Measurements from ENCODE around the gene WNK2. TPM values are rescaled to one million over a fixed set of nuclear protein-coding genes. Genes with fewer than 3 reads are reported as not detected.

WNK2 gene
- total and polyA plus RNA-seq, 2 donors (not counting 3 experiments of a cell fraction or from before 2014, with no cell fraction given): not detected

GRCh38 chr9:93203718-93204469, 20.0 kb downstream of the WNK2 start:
- Histone ChIP-seq H4K20me1 (replicated peaks; ENCODE audit: control insufficient read depth, extremely low read depth, insufficient read depth, low read length) (no peaks in the 10 kb centered on the region), H3K4me2 (ENCODE audit: insufficient read depth, low read length) (no peak overlapping the region), H3K4me3 (replicated peaks in 1 of 3; ENCODE audit: insufficient read depth in 1 of 3, low read depth in 1 of 3, low read length in 3 of 3) (no peak overlapping the region), H3K36me3 (ENCODE audit: control insufficient read depth in 2 of 2, extremely low read depth in 1 of 2, insufficient read depth in 2 of 2, low read length in 2 of 2) (no peaks in the 10 kb centered on the region), H2AFZ (ENCODE audit: low read depth, low read length) (no peak overlapping the region), H3K27me3 (ENCODE audit: control insufficient read depth in 2 of 2, insufficient read depth in 2 of 2, low read length in 2 of 2) (no peaks in the 10 kb centered on the region), H3K79me2 (ENCODE audit: control insufficient read depth, insufficient read depth, low read length) (no peaks in the 10 kb centered on the region), H3K9me3 (replicated peaks; ENCODE audit: control insufficient read depth, insufficient read depth, low read length) (no peaks in the 10 kb centered on the region), H3K9ac (replicated peaks; ENCODE audit: extremely low read depth, insufficient read depth, low read length) (no peak overlapping the region), H3K27ac (ENCODE audit: insufficient read depth, low read depth, low read length) (no peak overlapping the region), H3K4me1 (ENCODE audit: control insufficient read depth, extremely low read depth, insufficient read depth, low read length) (no peaks in the 10 kb centered on the region), H3K9me1 (replicated peaks; ENCODE audit: control insufficient read depth, extremely low read depth, insufficient read depth, low read length) (no peaks in the 10 kb centered on the region)
- TF ChIP-seq EZH2 (IDR thresholded peaks at IDR 0.05; ENCODE audit: borderline replicate concordance, low read depth, low read length, severe bottlenecking): no peak
- TF ChIP-seq MYC (IDR thresholded peaks at IDR 0.05; ENCODE audit: low read depth, low read length): no peak
- no peak for TF ChIP-seq GATA2 (IDR thresholded peaks at IDR 0.05; ENCODE audit: insufficient read depth, insufficient read length, low read depth, low read length)
- TF ChIP-seq POLR2A (IDR thresholded peaks at IDR 0.05; ENCODE audit: low read depth, low read length): no peak
- no peak for TF ChIP-seq POLR2AphosphoS5 (IDR thresholded peaks at IDR 0.05; ENCODE audit: insufficient read depth, low read depth, low read length)
- intact Hi-C loops (cut with micrococcal nuclease): no loop called here
- BruUV-seq (replicated peaks): no TSS peak
- ChIA-PET CTCF (no interaction called here), POLR2A (no interaction called here)
- DNase-seq (ENCODE audit: low read depth, low spot score): no peak
- dilution Hi-C loops (cut with MboI; ENCODE audit: extremely low pct_ligation_motif_present, low sequenced_read_pairs): no loop called here
- FAIRE-seq: no peak

- Histone ChIP-seq H4K20me1 (replicated peaks; ENCODE audit: control insufficient read depth, extremely low read depth, insufficient read depth, low read length) (no peaks in the 10 kb centered on the region), H3K79me2 (ENCODE audit: control insufficient read depth, insufficient read depth, low read length) (no peaks in the 10 kb centered on the region), H3K9ac (replicated peaks; ENCODE audit: extremely low read depth, insufficient read depth, low read length) (no peak overlapping the region), H3K27me3 (ENCODE audit: control insufficient read depth in 2 of 2, insufficient read depth in 2 of 2, low read length in 2 of 2) (no peaks in the 10 kb centered on the region), H2AFZ (ENCODE audit: low read depth, low read length) (no peak overlapping the region), H3K9me3 (replicated peaks; ENCODE audit: control insufficient read depth, insufficient read depth, low read length) (no peaks in the 10 kb centered on the region), H3K9me1 (replicated peaks; ENCODE audit: control insufficient read depth, extremely low read depth, insufficient read depth, low read length) (no peaks in the 10 kb centered on the region), H3K4me2 (ENCODE audit: insufficient read depth, low read length) (no peak overlapping the region), H3K4me1 (ENCODE audit: control insufficient read depth, extremely low read depth, insufficient read depth, low read length) (no peaks in the 10 kb centered on the region), H3K4me3 (replicated peaks in 1 of 3; ENCODE audit: insufficient read depth in 1 of 3, low read depth in 1 of 3, low read length in 3 of 3) (no peak overlapping the region), H3K36me3 (ENCODE audit: control insufficient read depth in 2 of 2, extremely low read depth in 1 of 2, insufficient read depth in 2 of 2, low read length in 2 of 2) (no peaks in the 10 kb centered on the region), H3K27ac (ENCODE audit: insufficient read depth, low read depth, low read length) (no peak overlapping the region)
- BruUV-seq (replicated peaks): no TSS peak
- intact Hi-C loops (cut with micrococcal nuclease) (no loop called here), dilution Hi-C loops (cut with MboI; ENCODE audit: extremely low pct_ligation_motif_present, low sequenced_read_pairs) (no loop called here)
- DNase-seq (ENCODE audit: low read depth, low spot score) (no peak), FAIRE-seq (no peak)
- ChIA-PET CTCF (no interaction called here), POLR2A (no interaction called here)
- TF ChIP-seq MYC (IDR thresholded peaks at IDR 0.05; ENCODE audit: low read depth, low read length) (no peak), GATA2 (IDR thresholded peaks at IDR 0.05; ENCODE audit: insufficient read depth, insufficient read length, low read depth, low read length) (no peak), CTCF (IDR thresholded peaks at IDR 0.05; ENCODE audit: extremely low read depth in 1 of 2, insufficient read depth in 1 of 2, low read depth in 1 of 2, low read length in 2 of 2) (no peak), POLR2AphosphoS5 (IDR thresholded peaks at IDR 0.05; ENCODE audit: insufficient read depth, low read depth, low read length) (no peak), JUN (IDR thresholded peaks at IDR 0.05; ENCODE audit: borderline replicate concordance, insufficient read depth, insufficient read length, low read depth) (no peak), POLR2A (IDR thresholded peaks at IDR 0.05; ENCODE audit: low read depth, low read length) (no peak), MAX (IDR thresholded peaks at IDR 0.05; ENCODE audit: insufficient read depth, insufficient read length) (no peak), FOS (IDR thresholded peaks at IDR 0.05; ENCODE audit: borderline replicate concordance, insufficient read depth, low read length) (no peak), EZH2 (IDR thresholded peaks at IDR 0.05; ENCODE audit: borderline replicate concordance, low read depth, low read length, severe bottlenecking) (no peak)
These were observed 20.6 kb downstream of the WNK2 start for GRCh38 chr9:93204470-93205043.

All from endothelial cell of umbilical vein (primary cell).